ENCODE measurements around the gene PTPRD. TPM values are rescaled to one million over a fixed set of nuclear protein-coding genes. Genes with fewer than 3 reads are reported as not detected.

Gene PTPRD
- total RNA-seq, 1 experiment from 2014 or later = 70.1 TPM

DNA sequence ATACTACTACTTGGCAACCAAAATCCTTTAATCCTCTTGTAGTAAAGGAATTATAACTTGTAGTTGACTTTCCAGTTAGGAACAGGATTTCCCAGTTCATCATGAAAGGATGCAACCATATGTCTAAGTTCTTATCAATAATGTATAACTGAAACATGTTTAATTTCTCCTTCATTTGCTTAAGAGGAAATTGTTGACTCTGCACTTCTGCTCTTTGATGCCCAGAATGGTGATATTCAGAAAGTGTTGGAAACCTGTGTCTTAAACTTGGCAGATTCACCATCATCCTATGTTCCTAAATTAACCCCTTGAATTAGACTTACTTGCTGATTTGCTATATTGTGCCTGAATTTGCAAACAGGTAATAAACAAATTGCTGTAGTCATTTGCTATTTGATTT, 201.5 kb downstream of the PTPRD start:
- no peak overlapping the region for H3K27ac Mint-ChIP-seq (ENCODE audit: unreplicated experiment)
- no peak for DNase-seq
- ChIA-PET CTCF (no interaction called here), POLR2A (no interaction called here)
- no peak overlapping the region for H3K4me3 ChIP-seq (ENCODE audit: low read depth, low read length)
- intact Hi-C loops (cut with micrococcal nuclease; ENCODE audit: unreplicated experiment) = no loop called here
- H3K9me3 ChIP-seq = no peaks in the 10 kb centered on the region
- no peaks in the 10 kb centered on the region for H3K4me1 Mint-ChIP-seq (ENCODE audit: low read depth, unreplicated experiment)
- no peaks in the 10 kb centered on the region for H3K36me3 ChIP-seq (ENCODE audit: control insufficient read depth, insufficient read depth, low read length)
- H3K36me3 Mint-ChIP-seq (ENCODE audit: insufficient read depth, unreplicated experiment) = no peaks in the 10 kb centered on the region
- H3K27me3 ChIP-seq (replicated peaks; ENCODE audit: control insufficient read depth, insufficient read depth, low read length) = no peaks in the 10 kb centered on the region
- no peaks in the 10 kb centered on the region for H3K4me1 ChIP-seq
- TF ChIP-seq, protein P1, sequence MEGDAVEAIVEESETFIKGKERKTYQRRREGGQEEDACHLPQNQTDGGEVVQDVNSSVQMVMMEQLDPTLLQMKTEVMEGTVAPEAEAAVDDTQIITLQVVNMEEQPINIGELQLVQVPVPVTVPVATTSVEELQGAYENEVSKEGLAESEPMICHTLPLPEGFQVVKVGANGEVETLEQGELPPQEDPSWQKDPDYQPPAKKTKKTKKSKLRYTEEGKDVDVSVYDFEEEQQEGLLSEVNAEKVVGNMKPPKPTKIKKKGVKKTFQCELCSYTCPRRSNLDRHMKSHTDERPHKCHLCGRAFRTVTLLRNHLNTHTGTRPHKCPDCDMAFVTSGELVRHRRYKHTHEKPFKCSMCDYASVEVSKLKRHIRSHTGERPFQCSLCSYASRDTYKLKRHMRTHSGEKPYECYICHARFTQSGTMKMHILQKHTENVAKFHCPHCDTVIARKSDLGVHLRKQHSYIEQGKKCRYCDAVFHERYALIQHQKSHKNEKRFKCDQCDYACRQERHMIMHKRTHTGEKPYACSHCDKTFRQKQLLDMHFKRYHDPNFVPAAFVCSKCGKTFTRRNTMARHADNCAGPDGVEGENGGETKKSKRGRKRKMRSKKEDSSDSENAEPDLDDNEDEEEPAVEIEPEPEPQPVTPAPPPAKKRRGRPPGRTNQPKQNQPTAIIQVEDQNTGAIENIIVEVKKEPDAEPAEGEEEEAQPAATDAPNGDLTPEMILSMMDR (IDR thresholded peaks at IDR 0.05; ENCODE audit: insufficient read depth in 1 of 2, low read depth in 1 of 2, low read length in 1 of 2, severe bottlenecking in 1 of 2, unreplicated experiment in 1 of 2) = no peak
- no TSS peak for BruUV-seq (replicated peaks)
- H3K27me3 Mint-ChIP-seq (ENCODE audit: insufficient read depth, unreplicated experiment) = peaks cover 3% of the 10 kb centered on the region
- no peaks in the 10 kb centered on the region for H3K9me3 Mint-ChIP-seq (ENCODE audit: unreplicated experiment)
- no peak overlapping the region for H3K4me3 Mint-ChIP-seq (ENCODE audit: unreplicated experiment)

DNA sequence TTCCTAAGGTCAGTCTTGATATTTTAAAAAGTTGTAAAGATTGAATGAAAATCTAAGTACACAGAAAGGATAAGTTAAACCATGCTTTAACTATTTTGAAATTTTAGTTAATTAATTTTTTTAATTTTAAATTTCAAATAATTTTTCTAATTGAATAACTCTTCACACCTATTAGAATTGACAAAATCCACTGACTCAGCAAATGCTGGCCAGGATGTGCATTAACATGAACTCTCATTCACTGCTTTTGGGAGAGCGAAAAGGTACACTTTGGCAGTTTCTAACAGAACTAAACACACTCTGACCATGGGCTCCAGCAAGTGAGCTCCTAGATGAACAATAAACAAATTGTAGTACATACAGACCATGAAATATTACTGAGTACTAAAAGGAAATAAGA, 209.5 kb downstream of the PTPRD start:
- ChIA-PET CTCF (no interaction called here), POLR2A (no interaction called here)
- Histone ChIP-seq H3K4me3 (ENCODE audit: low read depth, low read length) (no peak overlapping the region), H3K9me3 (no peaks in the 10 kb centered on the region), H3K27me3 (replicated peaks; ENCODE audit: control insufficient read depth, insufficient read depth, low read length) (no peaks in the 10 kb centered on the region), H3K36me3 (ENCODE audit: control insufficient read depth, insufficient read depth, low read length) (no peaks in the 10 kb centered on the region), H3K4me1 (no peaks in the 10 kb centered on the region)
- no peak overlapping the region for H3K27ac Mint-ChIP-seq (ENCODE audit: unreplicated experiment)
- TF ChIP-seq, protein P1 (IDR thresholded peaks at IDR 0.05; ENCODE audit: insufficient read depth in 1 of 2, low read depth in 1 of 2, low read length in 1 of 2, severe bottlenecking in 1 of 2, unreplicated experiment in 1 of 2) = no peak
- H3K9me3 Mint-ChIP-seq (ENCODE audit: unreplicated experiment) = no peaks in the 10 kb centered on the region
- no peak overlapping the region for H3K4me3 Mint-ChIP-seq (ENCODE audit: unreplicated experiment)
- no peaks in the 10 kb centered on the region for H3K36me3 Mint-ChIP-seq (ENCODE audit: insufficient read depth, unreplicated experiment)
- no peaks in the 10 kb centered on the region for H3K4me1 Mint-ChIP-seq (ENCODE audit: low read depth, unreplicated experiment)
- no TSS peak for BruUV-seq (replicated peaks)
- H3K27me3 Mint-ChIP-seq (ENCODE audit: insufficient read depth, unreplicated experiment) = no peaks in the 10 kb centered on the region
- intact Hi-C loops (cut with micrococcal nuclease; ENCODE audit: unreplicated experiment) = no loop called here
- no peak for DNase-seq

DNA sequence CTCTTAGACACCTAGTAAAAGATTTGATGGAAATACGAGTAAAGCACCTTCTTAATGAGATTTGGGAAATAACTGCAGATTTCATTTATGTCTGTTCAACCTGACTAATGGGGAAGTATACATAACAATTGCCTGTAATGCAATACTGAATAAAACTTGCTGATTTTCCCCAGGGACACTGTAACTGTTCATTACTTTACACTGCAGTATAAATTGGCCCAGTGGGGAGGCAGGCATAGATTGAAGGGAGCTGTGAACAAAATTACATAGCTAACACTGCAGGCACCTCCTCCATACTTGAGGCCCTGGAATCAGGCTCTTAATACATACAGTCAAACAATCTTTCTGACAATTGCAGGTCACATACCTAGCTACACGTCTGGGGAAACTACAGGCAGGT, 216.2 kb downstream of the PTPRD start:
- Histone ChIP-seq H3K36me3 (ENCODE audit: control insufficient read depth, insufficient read depth, low read length) (no peaks in the 10 kb centered on the region), H3K9me3 (no peaks in the 10 kb centered on the region), H3K4me3 (ENCODE audit: low read depth, low read length) (no peak overlapping the region), H3K4me1 (no peaks in the 10 kb centered on the region), H3K27me3 (replicated peaks; ENCODE audit: control insufficient read depth, insufficient read depth, low read length) (no peaks in the 10 kb centered on the region)
- Mint-ChIP-seq H3K9me3 (ENCODE audit: unreplicated experiment) (no peaks in the 10 kb centered on the region), H3K4me1 (ENCODE audit: low read depth, unreplicated experiment) (no peaks in the 10 kb centered on the region), H3K4me3 (ENCODE audit: unreplicated experiment) (no peak overlapping the region), H3K27me3 (ENCODE audit: insufficient read depth, unreplicated experiment) (no peaks in the 10 kb centered on the region), H3K36me3 (ENCODE audit: insufficient read depth, unreplicated experiment) (no peaks in the 10 kb centered on the region), H3K27ac (ENCODE audit: unreplicated experiment) (no peak overlapping the region)
- intact Hi-C loops (cut with micrococcal nuclease; ENCODE audit: unreplicated experiment) = no loop called here
- no TSS peak for BruUV-seq (replicated peaks)
- POLR2A ChIA-PET = no interaction called here
- TF ChIP-seq, protein P1 (IDR thresholded peaks at IDR 0.05; ENCODE audit: insufficient read depth in 1 of 2, low read depth in 1 of 2, low read length in 1 of 2, severe bottlenecking in 1 of 2, unreplicated experiment in 1 of 2) = no peak
- CTCF ChIA-PET = no interaction called here
- no peak for DNase-seq
